Mucosa of descending colon (tissue), 3 donors: ENCODE data around the gene SMIM8. TPM values are rescaled to one million over a fixed set of nuclear protein-coding genes. Genes with fewer than 3 reads are reported as not detected.

Experiments
- ATAC-seq: fragments of 200-7000 bp; cut with Tn5 transposase; one replicate; pipeline ENCODE4 v1.9.1; 2020; ENCODE audit warnings: mild to moderate bottlenecking, moderate library complexity
- DNase-seq, 3 donors: peaks; one replicate each; pipeline ENCODE4 v3.0.0-alpha.2; 2020
- H3K36me3 ChIP-seq: fragments of 200-600 bp; one replicate; pipeline ENCODE4 v1.8.0; 2021; ENCODE audit warnings: low read depth, mild to moderate bottlenecking
- H3K4me1 ChIP-seq: fragments of 200-600 bp; one replicate; pipeline ENCODE4 v1.8.0; 2021; ENCODE audit warnings: low read depth, mild to moderate bottlenecking
- H3K4me3 ChIP-seq: fragments of 200-600 bp; one replicate; pipeline ENCODE4 v1.8.0; 2021; ENCODE audit warnings: mild to moderate bottlenecking
- H3K9me3 ChIP-seq: fragments of 200-600 bp; one replicate; pipeline ENCODE4 v1.8.0; 2021; ENCODE audit warnings: mild to moderate bottlenecking
- intact Hi-C, 2 donors: fragments of 100-400 bp; cut with DNase I in 1 of 2; cut with micrococcal nuclease in 1 of 2; formaldehyde crosslinking; loops; one replicate each; pipeline versions ENCODE4 v1.11.0 to v1.11.1; 2022; cut with DNase I, micrococcal nuclease
- long read RNA-seq, 2 donors: library from polyadenylated mRNA; unstranded; transcript quantifications; one replicate each; pipeline ENCODE4 v2.0.0, GENCODE V29; 2019 to 2021
- total RNA-seq, 3 donors: library from RNA; stranded (reverse); fragmentation: NEBNext Ultra II Directional in 2 of 3; extraction: Animal tissue kit (Norgen Biotek cat#: 25700) in 2 of 3; gene quantifications; one replicate each; pipeline versions ENCODE4 v1.2.1 to v1.2.4, GENCODE V29; 2021 to 2023
- TF ChIP-seq, protein P1 (sequence below): fragments of 200-600 bp; IDR thresholded peaks from one replicate; pipeline ENCODE4 v1.8.0; 2022; ENCODE audit warnings: antibody characterized with exemption, mild to moderate bottlenecking
- donor health status: DM: no; HTN: no; CAD: no; lungs with moderate emphysema.
- donor health status: DM: no; HTN: no; CAD: no.
- donor health status: DM: no; HTN: yes; CAD: no.

Gene SMIM8, protein sequence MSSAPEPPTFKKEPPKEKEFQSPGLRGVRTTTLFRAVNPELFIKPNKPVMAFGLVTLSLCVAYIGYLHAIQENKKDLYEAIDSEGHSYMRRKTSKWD
- 10 to 100 TPM; 10.9 to 18.9 (median 13.2) TPM for total RNA-seq
- long read RNA-seq, donor 1, transcript SMIM8-201 (3 exons, 2,405 nt): major isoform, 8 of 10 reads
- long read RNA-seq, donor 1, partial matches to known transcripts: 0 of 10 reads
- long read RNA-seq, donor 1, other reads (novel, unspliced or antisense): 2 of 10 reads
- long read RNA-seq, donor 2, partial matches to known transcripts: 0 of 4 reads
- long read RNA-seq, donor 2, other reads (novel, unspliced or antisense): 1 of 4 reads

DNA sequence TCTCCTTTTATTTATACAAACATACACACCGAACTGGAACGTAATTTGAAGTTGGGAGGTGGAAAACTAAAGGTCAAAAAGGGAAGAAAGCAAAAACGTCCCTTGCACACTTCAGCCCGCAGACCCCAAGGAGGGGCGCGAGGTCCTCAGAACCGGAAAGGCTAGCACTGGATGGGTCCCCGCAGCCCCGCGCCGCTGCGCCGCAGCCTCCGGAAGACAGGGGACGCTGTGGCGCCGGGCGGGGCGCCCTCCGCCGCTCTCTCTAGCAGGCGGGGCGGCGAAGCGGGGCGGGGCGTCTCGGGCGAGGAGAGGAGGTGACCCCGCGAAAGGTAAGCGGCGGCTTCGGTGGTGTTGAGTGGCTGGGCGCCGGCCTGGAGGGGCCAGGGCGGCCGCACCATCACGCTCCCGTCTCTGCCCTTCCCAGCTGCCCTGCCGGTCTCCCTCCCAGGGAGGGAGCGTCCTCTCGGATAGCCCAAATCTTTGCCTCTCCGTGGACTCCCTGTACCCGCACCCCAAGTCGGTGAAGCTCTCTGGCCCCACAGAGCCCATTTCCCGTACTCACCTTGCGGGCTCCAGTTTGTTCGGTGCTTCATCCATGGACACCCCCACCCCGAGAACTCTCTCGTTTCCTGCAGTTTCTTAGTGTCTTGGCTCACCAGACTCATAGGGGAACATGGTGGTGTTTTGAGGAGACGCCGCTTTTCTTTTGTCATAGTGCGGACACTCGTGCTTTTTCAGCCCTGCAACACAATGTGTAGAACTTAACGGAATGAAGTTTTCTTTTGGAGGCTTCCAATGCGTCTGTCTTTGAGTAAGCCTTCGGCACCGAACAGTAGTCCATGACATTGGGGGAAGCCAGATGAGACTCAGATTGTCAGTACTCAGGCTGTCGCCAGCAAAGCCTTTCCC, at the start of gene SMIM8:
SMIM8 (plus strand) TSS at position 285 of the 909 bp plus-strand sequence. CDS start 14,444 bp downstream, outside the sequence.
- ATAC-seq (peak; percentile 100), DNase-seq (peak; percentile 88 to 90 (median 90))
- H3K9me3 ChIP-seq: no peaks in the 10 kb centered on the region
- TF ChIP-seq, protein P1, sequence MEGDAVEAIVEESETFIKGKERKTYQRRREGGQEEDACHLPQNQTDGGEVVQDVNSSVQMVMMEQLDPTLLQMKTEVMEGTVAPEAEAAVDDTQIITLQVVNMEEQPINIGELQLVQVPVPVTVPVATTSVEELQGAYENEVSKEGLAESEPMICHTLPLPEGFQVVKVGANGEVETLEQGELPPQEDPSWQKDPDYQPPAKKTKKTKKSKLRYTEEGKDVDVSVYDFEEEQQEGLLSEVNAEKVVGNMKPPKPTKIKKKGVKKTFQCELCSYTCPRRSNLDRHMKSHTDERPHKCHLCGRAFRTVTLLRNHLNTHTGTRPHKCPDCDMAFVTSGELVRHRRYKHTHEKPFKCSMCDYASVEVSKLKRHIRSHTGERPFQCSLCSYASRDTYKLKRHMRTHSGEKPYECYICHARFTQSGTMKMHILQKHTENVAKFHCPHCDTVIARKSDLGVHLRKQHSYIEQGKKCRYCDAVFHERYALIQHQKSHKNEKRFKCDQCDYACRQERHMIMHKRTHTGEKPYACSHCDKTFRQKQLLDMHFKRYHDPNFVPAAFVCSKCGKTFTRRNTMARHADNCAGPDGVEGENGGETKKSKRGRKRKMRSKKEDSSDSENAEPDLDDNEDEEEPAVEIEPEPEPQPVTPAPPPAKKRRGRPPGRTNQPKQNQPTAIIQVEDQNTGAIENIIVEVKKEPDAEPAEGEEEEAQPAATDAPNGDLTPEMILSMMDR: peak; percentile 98
- H3K4me1 ChIP-seq: no peaks in the 10 kb centered on the region
- H3K4me3 ChIP-seq: peak within 1 kb of the TSS; percentile 63
- H3K36me3 ChIP-seq: no peaks in the 10 kb centered on the region
- intact Hi-C loops: no loop called here

DNA sequence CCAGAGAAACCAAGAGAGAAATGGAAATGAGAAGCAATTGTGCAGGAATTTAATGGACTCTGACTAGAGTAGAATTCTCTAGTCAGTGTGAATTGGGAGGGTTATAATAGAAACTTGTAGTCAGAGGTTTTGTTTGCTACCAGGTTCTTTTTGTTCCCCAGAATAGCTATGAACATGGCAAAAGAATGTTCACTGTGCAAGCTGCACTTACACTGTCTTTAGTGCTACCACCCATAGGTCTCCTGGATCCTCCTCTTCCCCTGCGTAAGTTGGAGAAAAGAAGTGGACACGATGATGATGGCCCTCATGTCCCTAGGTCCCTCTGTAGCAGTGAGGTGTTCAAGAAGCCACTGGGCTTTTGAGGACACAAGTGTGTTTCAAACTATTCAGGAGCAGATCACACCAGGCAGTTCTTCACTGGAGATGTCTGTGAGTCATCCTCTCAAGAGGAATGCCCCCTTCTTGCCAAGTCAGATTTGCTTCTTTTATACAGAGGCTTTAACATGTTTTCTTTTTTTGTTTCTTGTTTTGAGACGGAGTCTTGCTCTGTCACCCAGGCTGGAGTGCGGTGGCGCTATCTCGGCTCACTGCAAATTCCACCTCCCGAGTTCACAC, 47.6 kb upstream of the SMIM8 start:
- TF ChIP-seq, protein P1: no peak
- Histone ChIP-seq H3K36me3 (no peaks in the 10 kb centered on the region), H3K4me3 (no peak overlapping the region), H3K9me3 (no peaks in the 10 kb centered on the region), H3K4me1 (no peaks in the 10 kb centered on the region)
- DNase-seq (peak in 1 of 3 donors; percentile 8), ATAC-seq (peak; percentile 35)
- intact Hi-C loops: no loop called here

DNA sequence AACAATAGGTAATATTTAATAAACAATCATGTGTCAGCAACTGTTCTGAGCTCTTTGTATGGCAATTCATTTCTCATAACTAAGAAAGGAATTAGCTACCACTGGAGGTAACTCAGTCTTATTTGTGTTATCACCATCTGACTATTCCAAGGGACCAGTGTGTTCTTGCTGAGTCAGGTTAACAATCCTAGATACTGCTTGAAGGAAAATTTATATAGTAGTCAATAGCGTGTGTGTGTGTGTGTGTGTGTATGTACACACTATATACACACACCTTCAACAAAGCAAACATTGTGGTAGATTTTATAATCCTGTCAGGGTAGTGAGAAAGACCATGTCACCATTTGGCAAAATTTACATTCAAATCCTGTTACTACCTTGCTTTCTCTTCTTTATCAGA, 45.8 kb upstream of the SMIM8 start:
- Histone ChIP-seq H3K4me1 (no peaks in the 10 kb centered on the region), H3K4me3 (no peak overlapping the region), H3K36me3 (no peaks in the 10 kb centered on the region), H3K9me3 (no peaks in the 10 kb centered on the region)
- DNase-seq (no peak), ATAC-seq (peak; percentile 84)
- TF ChIP-seq, protein P1: no peak
- intact Hi-C loops: no loop called here

DNA sequence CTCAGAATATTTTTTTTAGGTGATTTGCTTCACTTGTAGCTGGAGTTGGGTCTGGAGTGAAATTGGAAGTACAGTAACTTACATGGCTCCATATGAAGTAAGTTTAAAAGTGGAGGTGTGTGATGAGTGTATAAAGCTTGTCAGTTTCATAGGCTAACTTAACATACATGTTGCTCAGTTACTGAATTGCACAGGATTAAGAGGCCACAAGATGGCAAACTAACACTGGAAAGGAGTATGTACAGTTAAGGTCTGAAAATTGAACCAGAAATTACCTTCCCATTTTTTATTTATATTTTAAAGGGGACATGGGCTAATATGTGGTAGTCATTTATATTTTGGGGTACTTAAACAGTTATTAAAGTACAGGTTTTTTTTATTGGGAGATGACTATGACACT, 45.3 kb upstream of the SMIM8 start:
- Histone ChIP-seq H3K36me3 (no peaks in the 10 kb centered on the region), H3K4me3 (no peak overlapping the region), H3K9me3 (no peaks in the 10 kb centered on the region), H3K4me1 (no peaks in the 10 kb centered on the region)
- DNase-seq (no peak), ATAC-seq (peak; percentile 46)
- intact Hi-C loops: no loop called here
- TF ChIP-seq, protein P1: no peak

DNA sequence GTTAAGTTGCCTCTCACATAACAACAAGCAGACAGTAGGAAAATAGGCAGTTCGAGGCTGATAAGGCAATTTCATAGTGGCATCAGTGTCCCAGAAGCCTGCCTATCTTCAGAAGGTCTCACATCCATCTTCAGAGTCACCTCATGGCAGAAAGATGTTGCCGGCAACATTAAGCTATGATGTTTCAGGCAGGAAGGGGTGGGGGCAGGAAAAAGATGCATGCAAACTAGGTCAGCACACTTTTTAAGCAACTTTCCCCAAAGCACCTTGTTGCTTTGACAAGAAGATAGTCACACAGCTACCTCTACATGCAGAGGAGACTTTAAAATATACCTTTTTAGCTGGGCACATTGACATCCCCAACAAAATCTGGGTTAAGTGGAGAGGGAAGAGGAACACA, 43.2 kb upstream of the SMIM8 start:
- Histone ChIP-seq H3K4me3 (no peak overlapping the region), H3K36me3 (no peaks in the 10 kb centered on the region), H3K4me1 (no peaks in the 10 kb centered on the region), H3K9me3 (no peaks in the 10 kb centered on the region)
- DNase-seq: no peak
- TF ChIP-seq, protein P1: no peak
- no peak for ATAC-seq
- intact Hi-C loops: no loop called here
